Fibroblast of lung (primary cell): ENCODE measurements around the gene STXBP5. TPM values are rescaled to one million over a fixed set of nuclear protein-coding genes. Genes with fewer than 3 reads are reported as not detected.

Source experiments
- DNase-seq, 2 donors: peaks; one replicate each; pipeline versions ENCODE4 v3.0.0 to v3.0.0-alpha.2; 2010; ENCODE audit warnings: low read depth in 2 of 2
- H2AFZ ChIP-seq: 2 replicates; pipeline ENCODE4 v1.5.1; 2012; ENCODE audit warnings: low read length, control low read depth, inconsistent platforms
- H3K27ac ChIP-seq: 2 replicates; pipeline ENCODE4 v1.5.1; 2011; ENCODE audit warnings: low read length, control low read depth; ENCODE audit not compliant: insufficient read depth
- H3K27me3 ChIP-seq: 2 replicates; pipeline ENCODE4 v1.5.1; 2011; ENCODE audit warnings: mild to moderate bottlenecking, low read length; ENCODE audit not compliant: control insufficient read depth, insufficient read depth
- H3K36me3 ChIP-seq: 2 replicates; pipeline ENCODE4 v1.5.1; 2011; ENCODE audit warnings: low read length; ENCODE audit not compliant: control insufficient read depth, insufficient read depth
- H3K4me1 ChIP-seq: 2 replicates; pipeline ENCODE4 v1.5.1; 2011; ENCODE audit warnings: low read length; ENCODE audit not compliant: control insufficient read depth, insufficient read depth; ENCODE audit errors: extremely low read depth
- H3K4me2 ChIP-seq: 2 replicates; pipeline ENCODE4 v1.5.1; 2011; ENCODE audit warnings: low read length, control low read depth; ENCODE audit not compliant: insufficient read depth; ENCODE audit errors: extremely low read depth
- H3K4me3 ChIP-seq, 4 experiments: fragments of 200-600 bp in 1 of 4; sonication (generic) in 1 of 4; replicated peaks in 1 of 4; 2 replicates each; pipeline ENCODE4 v1.5.1; 2011 to 2016; ENCODE audit warnings: low read length in 4 of 4, low read depth in 3 of 4, mild to moderate bottlenecking in 3 of 4, control low read depth in 2 of 4, inconsistent platforms in 1 of 4, mixed read lengths in 1 of 4; ENCODE audit not compliant: insufficient read depth in 1 of 4; ENCODE audit errors: control extremely low read depth in 1 of 4
- H3K79me2 ChIP-seq: 2 replicates; pipeline ENCODE4 v1.5.1; 2012; ENCODE audit warnings: mild to moderate bottlenecking, low read length, inconsistent platforms; ENCODE audit not compliant: control insufficient read depth, insufficient read depth
- H3K9ac ChIP-seq: 2 replicates; pipeline ENCODE4 v1.5.1; 2011; ENCODE audit warnings: mild to moderate bottlenecking, low read length, control low read depth; ENCODE audit not compliant: insufficient read depth
- H3K9me3 ChIP-seq: 2 replicates; pipeline ENCODE4 v1.5.1; 2012; ENCODE audit warnings: low read depth, low read length; ENCODE audit not compliant: control insufficient read depth, insufficient read depth
- H4K20me1 ChIP-seq: 2 replicates; pipeline ENCODE4 v1.5.1; 2011; ENCODE audit warnings: low read length; ENCODE audit not compliant: control insufficient read depth, insufficient read depth; ENCODE audit errors: extremely low read depth
- CTCF ChIP-seq, 2 donors: IDR thresholded peaks in 1 of 2; conservative IDR thresholded peaks in 1 of 2; 1 replicate in 1 of 2; 2 replicates in 1 of 2; pipeline ENCODE4 v1.5.1; 2011 to 2012; ENCODE audit warnings: low read length in 2 of 2, control low read depth in 1 of 2, inconsistent platforms in 1 of 2, low read depth in 1 of 2, mild to moderate bottlenecking in 1 of 2
- EZH2 ChIP-seq: IDR thresholded peaks from 2 replicates; pipeline ENCODE4 v1.5.1; 2012; ENCODE audit warnings: low read length, control low read depth, mild to moderate bottlenecking; ENCODE audit errors: missing control alignments
- polyA plus RNA-seq, 2 donors: library from polyadenylated mRNA; depleted of rRNA in 1 of 2; stranded (reverse) in 1 of 2; unstranded in 1 of 2; fragments of >200 nt; gene quantifications; 2 replicates each; pipeline ENCODE4 v1.2.1, GENCODE V29; 2011 to 2012; ENCODE audit warnings: missing spikeins in 1 of 2
- total RNA-seq: library from RNA; depleted of rRNA; stranded (reverse); fragments of >200 nt; gene quantifications from 2 replicates; pipeline ENCODE4 v1.2.1, GENCODE V29; 2014

Gene STXBP5
- total and polyA plus RNA-seq, 2 donors (not counting 1 experiment from before 2014, with no cell fraction given) = 27.6 to 90.7 TPM

GRCh38 chr6:147297124-147297523 lies 92.9 kb downstream of the STXBP5 start:
- H2AFZ ChIP-seq = no peak overlapping the region
- H3K36me3 ChIP-seq = peaks cover 5% of the 10 kb centered on the region
- no peak for TF ChIP-seq EZH2
- no peak for TF ChIP-seq CTCF (conservative IDR thresholded peaks at IDR 0.05 in 1 of 2, IDR thresholded peaks at IDR 0.05 in 1 of 2; ENCODE audit: low read depth in 1 of 2, low read length in 2 of 2)

GRCh38 chr6:147297663-147298316 lies 93.6 kb downstream of the STXBP5 start:
- peak; percentile 43 to 61 for DNase-seq
- Histone ChIP-seq H3K27me3 (no peaks in the 10 kb centered on the region), H3K27ac (no peak overlapping the region), H3K79me2 (no peaks in the 10 kb centered on the region), H3K36me3 (peaks cover 5% of the 10 kb centered on the region), H2AFZ (no peak overlapping the region), H3K9ac (no peak overlapping the region), H3K4me3 (no peak overlapping the region), H3K4me2 (no peak overlapping the region), H4K20me1 (no peaks in the 10 kb centered on the region), H3K9me3 (no peaks in the 10 kb centered on the region), H3K4me1 (no peaks in the 10 kb centered on the region)
- TF ChIP-seq CTCF (conservative IDR thresholded peaks at IDR 0.05 in 1 of 2, IDR thresholded peaks at IDR 0.05 in 1 of 2; ENCODE audit: low read depth in 1 of 2, low read length in 2 of 2) = no peak
- TF ChIP-seq EZH2 = no peak

More at GRCh38 chr6:147297124-147297523, 92.9 kb downstream of the STXBP5 start:
- Histone ChIP-seq H3K79me2 (no peaks in the 10 kb centered on the region), H4K20me1 (no peaks in the 10 kb centered on the region), H3K9me3 (no peaks in the 10 kb centered on the region), H3K4me1 (no peaks in the 10 kb centered on the region), H3K27ac (no peak overlapping the region), H3K4me2 (no peak overlapping the region), H3K4me3 (no peak overlapping the region), H3K27me3 (no peaks in the 10 kb centered on the region), H3K9ac (no peak overlapping the region)
- DNase-seq = no peak

GRCh38 chr6:147298461-147298860 lies 94.2 kb downstream of the STXBP5 start:
- H3K36me3 ChIP-seq = peaks cover 5% of the 10 kb centered on the region
- H4K20me1 ChIP-seq = no peaks in the 10 kb centered on the region
- TF ChIP-seq EZH2 (no peak), CTCF (conservative IDR thresholded peaks at IDR 0.05 in 1 of 2, IDR thresholded peaks at IDR 0.05 in 1 of 2; ENCODE audit: low read depth in 1 of 2, low read length in 2 of 2) (no peak)
- no peak overlapping the region for H3K4me2 ChIP-seq
- H3K4me1 ChIP-seq = no peaks in the 10 kb centered on the region
- no peak overlapping the region for H3K27ac ChIP-seq
- H3K9me3 ChIP-seq = no peaks in the 10 kb centered on the region
- H2AFZ ChIP-seq = no peak overlapping the region
- peak in 1 of 2 donors; percentile 17 for DNase-seq
- H3K79me2 ChIP-seq = no peaks in the 10 kb centered on the region
- no peaks in the 10 kb centered on the region for H3K27me3 ChIP-seq
- no peak overlapping the region for H3K4me3 ChIP-seq
- H3K9ac ChIP-seq = no peak overlapping the region
